ENCODE results near the gene PRG3.

Gene PRG3

DNA sequence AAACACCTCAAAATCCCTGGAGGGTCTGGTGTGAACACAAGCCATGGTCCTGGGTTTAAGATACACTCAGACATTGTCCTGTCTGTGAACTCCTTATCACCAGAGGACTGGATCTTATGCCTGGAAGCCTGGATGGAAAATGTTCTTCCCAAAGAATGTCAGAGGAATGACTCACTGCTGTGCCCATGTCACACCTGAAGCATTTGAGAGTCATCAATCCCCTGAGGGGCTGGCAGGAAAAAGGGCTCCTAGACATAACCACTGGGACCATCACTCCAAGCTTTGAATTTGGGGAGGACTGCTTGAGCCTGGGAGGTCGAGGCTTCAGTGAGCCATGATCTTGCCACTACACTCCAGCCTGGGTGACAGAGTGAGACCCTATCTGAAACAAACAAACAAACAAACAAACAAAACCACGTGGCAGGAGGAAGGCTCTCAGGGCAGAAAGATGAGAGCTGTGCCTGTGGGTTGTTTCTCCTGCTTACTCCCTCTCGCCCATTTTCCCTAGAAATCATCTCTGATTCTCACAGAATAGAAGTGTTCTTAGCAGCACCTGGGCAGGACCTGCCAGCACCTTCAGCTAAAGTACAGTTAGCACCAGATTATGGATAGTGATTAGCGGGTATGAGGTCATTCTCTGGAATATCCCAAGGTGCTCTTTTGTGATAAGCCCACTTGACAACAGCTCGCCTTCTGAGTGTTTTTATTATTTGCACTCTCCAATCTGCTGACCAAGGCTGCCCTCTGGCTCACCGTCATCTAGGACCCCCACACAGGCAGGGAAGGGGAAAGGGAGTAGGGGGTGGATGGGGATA is 21.4 kb upstream of the PRG3 start:
- DNase-seq: no peak
- Mint-ChIP-seq H3K4me3 (no peak overlapping the region), H3K27ac (no peak overlapping the region), H3K4me1 (no peaks in the 10 kb centered on the region), H3K9me3 (no peaks in the 10 kb centered on the region), H3K36me3 (ENCODE audit: low read depth) (peaks cover 5% of the 10 kb centered on the region), H3K27me3 (ENCODE audit: low read depth, poor library complexity) (peaks cover 12% of the 10 kb centered on the region)
- TF ChIP-seq, protein P1, sequence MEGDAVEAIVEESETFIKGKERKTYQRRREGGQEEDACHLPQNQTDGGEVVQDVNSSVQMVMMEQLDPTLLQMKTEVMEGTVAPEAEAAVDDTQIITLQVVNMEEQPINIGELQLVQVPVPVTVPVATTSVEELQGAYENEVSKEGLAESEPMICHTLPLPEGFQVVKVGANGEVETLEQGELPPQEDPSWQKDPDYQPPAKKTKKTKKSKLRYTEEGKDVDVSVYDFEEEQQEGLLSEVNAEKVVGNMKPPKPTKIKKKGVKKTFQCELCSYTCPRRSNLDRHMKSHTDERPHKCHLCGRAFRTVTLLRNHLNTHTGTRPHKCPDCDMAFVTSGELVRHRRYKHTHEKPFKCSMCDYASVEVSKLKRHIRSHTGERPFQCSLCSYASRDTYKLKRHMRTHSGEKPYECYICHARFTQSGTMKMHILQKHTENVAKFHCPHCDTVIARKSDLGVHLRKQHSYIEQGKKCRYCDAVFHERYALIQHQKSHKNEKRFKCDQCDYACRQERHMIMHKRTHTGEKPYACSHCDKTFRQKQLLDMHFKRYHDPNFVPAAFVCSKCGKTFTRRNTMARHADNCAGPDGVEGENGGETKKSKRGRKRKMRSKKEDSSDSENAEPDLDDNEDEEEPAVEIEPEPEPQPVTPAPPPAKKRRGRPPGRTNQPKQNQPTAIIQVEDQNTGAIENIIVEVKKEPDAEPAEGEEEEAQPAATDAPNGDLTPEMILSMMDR (IDR thresholded peaks at IDR 0.05): no peak

DNA sequence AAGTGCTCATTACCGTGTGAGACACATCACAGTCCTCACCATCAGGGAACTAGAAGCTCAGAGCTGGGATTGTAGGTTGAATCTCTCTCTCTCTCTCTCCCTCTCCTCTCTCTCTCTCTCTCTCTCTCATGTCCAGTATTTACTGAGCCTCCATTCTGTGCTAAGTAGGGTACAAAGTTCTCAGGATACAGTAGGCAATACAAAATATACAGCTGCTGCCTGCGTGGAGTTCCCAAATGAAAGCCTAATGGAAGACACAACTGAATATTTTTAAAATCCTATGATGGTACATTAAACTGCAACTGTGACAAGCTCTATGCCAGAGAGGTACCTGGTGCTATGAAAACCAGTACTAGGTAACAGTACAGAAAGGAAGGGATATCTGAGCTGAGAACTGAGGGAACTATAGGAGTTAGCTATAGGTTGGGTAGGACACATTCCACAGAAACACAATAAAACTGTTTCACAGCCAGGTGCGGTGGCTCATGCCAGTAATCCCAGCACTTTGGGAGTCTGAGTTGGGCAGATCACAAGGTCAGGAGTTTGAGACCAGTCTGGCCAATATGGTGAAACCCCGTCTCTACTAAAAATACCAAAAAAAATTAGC is 19.1 kb upstream of the PRG3 start:
- TF ChIP-seq, protein P1 (IDR thresholded peaks at IDR 0.05): no peak
- Mint-ChIP-seq H3K36me3 (ENCODE audit: low read depth) (no peaks in the 10 kb centered on the region), H3K9me3 (no peaks in the 10 kb centered on the region), H3K27ac (no peak overlapping the region), H3K4me3 (no peak overlapping the region), H3K4me1 (no peaks in the 10 kb centered on the region), H3K27me3 (ENCODE audit: low read depth, poor library complexity) (peaks cover 12% of the 10 kb centered on the region)
- no peak for DNase-seq

DNA sequence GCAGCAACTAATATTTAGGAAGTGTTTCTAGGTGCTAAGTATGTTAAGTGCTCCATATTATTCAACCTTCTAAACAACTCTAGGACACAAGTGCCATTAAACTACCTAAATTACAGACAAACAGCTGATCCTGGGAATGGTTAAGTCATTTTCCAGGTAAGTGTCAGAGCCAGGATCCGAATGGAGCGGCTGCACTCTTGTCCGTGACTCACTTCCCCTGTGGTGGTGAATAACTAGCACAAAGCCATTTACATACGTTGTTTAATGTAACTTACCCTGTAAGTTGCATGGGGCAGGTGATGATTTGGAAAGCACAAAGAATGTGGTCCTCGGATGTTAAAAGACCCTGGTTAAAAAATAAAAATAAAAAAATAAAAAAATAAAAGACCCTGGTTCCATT is 18.3 kb upstream of the PRG3 start:
- H3K9me3 Mint-ChIP-seq: no peaks in the 10 kb centered on the region
- H3K27ac Mint-ChIP-seq: no peak overlapping the region
- DNase-seq: no peak
- TF ChIP-seq, protein P1 (IDR thresholded peaks at IDR 0.05): no peak
- H3K27me3 Mint-ChIP-seq (ENCODE audit: low read depth, poor library complexity): peaks cover 12% of the 10 kb centered on the region
- H3K36me3 Mint-ChIP-seq (ENCODE audit: low read depth): no peaks in the 10 kb centered on the region
- no peak overlapping the region for H3K4me3 Mint-ChIP-seq
- no peaks in the 10 kb centered on the region for H3K4me1 Mint-ChIP-seq

DNA sequence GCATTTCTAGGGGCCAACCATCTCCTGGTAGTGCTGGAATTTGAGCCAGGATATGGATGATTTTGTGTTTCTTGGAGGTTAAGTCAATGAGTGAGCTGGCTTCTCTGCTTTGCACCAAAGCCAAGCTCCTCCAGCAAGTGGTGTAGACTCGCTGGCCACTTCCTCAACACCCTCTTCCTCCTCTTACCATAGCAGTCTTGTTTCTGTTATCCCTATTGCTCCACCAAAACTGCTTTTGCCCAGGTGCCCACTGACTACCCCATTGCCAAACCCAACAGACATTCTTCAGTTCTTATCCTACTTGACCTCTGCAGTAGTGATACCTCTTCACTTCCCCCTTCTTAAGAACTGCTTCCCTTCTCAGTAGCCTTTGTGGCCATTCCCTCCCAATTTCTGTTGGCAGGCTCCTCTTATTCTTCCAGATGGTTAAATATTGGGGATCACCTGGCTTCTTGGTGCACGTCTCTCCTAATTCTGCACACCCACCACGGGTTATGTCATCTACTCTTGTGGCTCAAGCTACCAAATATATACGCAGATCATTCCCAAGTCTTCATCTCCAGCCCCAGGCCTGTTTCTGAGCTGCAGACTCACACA is 16.5 kb upstream of the PRG3 start:
- no peak for DNase-seq
- no peaks in the 10 kb centered on the region for H3K36me3 Mint-ChIP-seq (ENCODE audit: low read depth)
- no peak overlapping the region for H3K27ac Mint-ChIP-seq
- no peaks in the 10 kb centered on the region for H3K9me3 Mint-ChIP-seq
- no peak overlapping the region for H3K4me3 Mint-ChIP-seq
- TF ChIP-seq, protein P1 (IDR thresholded peaks at IDR 0.05): no peak
- no peaks in the 10 kb centered on the region for H3K4me1 Mint-ChIP-seq
- peaks cover 2% of the 10 kb centered on the region for H3K27me3 Mint-ChIP-seq (ENCODE audit: low read depth, poor library complexity)

DNA sequence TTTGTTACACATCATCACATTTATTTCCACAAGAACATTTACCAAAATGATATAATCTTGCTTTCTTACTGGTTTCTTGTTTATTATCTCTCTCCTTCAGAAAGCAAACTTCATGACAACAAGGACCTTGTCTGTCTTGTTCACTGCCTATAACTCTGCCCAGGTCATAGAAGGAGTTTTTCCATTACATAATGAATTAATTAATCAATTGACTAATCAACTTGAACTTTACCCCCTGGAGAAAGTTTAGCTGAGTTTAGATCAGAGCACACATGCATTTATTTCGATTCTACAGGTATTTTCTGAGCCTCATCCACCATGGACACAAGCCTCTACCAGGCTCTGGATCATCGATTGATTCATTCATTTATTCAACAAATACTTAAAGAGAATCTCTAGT is 15.8 kb upstream of the PRG3 start:
- Mint-ChIP-seq H3K27ac (no peak overlapping the region), H3K4me3 (no peak overlapping the region)

More for the DNA sequence above, 15.8 kb upstream of the PRG3 start:
- Mint-ChIP-seq H3K36me3 (ENCODE audit: low read depth) (no peaks in the 10 kb centered on the region), H3K9me3 (no peaks in the 10 kb centered on the region), H3K4me1 (no peaks in the 10 kb centered on the region), H3K27me3 (ENCODE audit: low read depth, poor library complexity) (peaks cover under 1% of the 10 kb centered on the region)
- DNase-seq: no peak
- TF ChIP-seq, protein P1 (IDR thresholded peaks at IDR 0.05): no peak
